Activated CD4-positive, alpha-beta T cell treated with anti-CD3 and anti-CD28 coated beads, Interleukin-2, amount 10 ng/mL, durations not matched to agents 7 days and 5 days (primary cell): ENCODE data around the gene ANKRD29. TPM values are rescaled to one million over a fixed set of nuclear protein-coding genes. Genes with fewer than 3 reads are reported as not detected.
A peak's percentile ranks its signal among the peaks of the same experiment; 100 is the strongest.
"Not testable (repeated sequence)": the region's sequence is repeated elsewhere in the genome, so short reads cannot be mapped to it uniquely, and the experiment has no call there.

Experiments used
- CTCF ChIA-PET: fragments of 350-600 bp; sonication (Branson Sonifier 250); formaldehyde crosslinking; loops from one replicate; lab custom pipeline; 2021; ENCODE audit warnings: antibody characterized with exemption; lab: Charles Lee
- POLR2A ChIA-PET: fragments of 350-600 bp; sonication (Branson Sonifier 250); formaldehyde crosslinking; loops from one replicate; lab custom pipeline; 2021; ENCODE audit warnings: antibody characterized with exemption; lab: Charles Lee
- DNase-seq: peaks from one replicate; pipeline ENCODE4 v3.0.0-alpha.2; 2020
- H3K27ac Mint-ChIP-seq: one replicate; pipeline ENCODE4 v1.8.0; 2021; ENCODE audit warnings: mild to moderate bottlenecking, moderate library complexity, mixed read lengths
- H3K27me3 Mint-ChIP-seq: one replicate; pipeline ENCODE4 v1.8.0; 2021; ENCODE audit warnings: mixed read lengths
- H3K36me3 Mint-ChIP-seq: one replicate; pipeline ENCODE4 v1.8.0; 2021; ENCODE audit warnings: low read depth, mixed read lengths
- H3K4me1 Mint-ChIP-seq: one replicate; pipeline ENCODE4 v1.8.0; 2021; ENCODE audit warnings: mixed read lengths
- H3K4me3 Mint-ChIP-seq: one replicate; pipeline ENCODE4 v1.8.0; 2021; ENCODE audit warnings: mild to moderate bottlenecking, moderate library complexity, mixed read lengths
- H3K9me3 Mint-ChIP-seq: one replicate; pipeline ENCODE4 v1.8.0; 2021; ENCODE audit warnings: mixed read lengths
- total RNA-seq, 2 experiments: library from RNA; stranded (reverse); gene quantifications; one replicate each; pipeline ENCODE4 v1.2.3, GENCODE V29; 2021

ANKRD29 gene
- total RNA-seq, 2 experiments from 2014 or later = 0.25 TPM; not detected in 1

DNA sequence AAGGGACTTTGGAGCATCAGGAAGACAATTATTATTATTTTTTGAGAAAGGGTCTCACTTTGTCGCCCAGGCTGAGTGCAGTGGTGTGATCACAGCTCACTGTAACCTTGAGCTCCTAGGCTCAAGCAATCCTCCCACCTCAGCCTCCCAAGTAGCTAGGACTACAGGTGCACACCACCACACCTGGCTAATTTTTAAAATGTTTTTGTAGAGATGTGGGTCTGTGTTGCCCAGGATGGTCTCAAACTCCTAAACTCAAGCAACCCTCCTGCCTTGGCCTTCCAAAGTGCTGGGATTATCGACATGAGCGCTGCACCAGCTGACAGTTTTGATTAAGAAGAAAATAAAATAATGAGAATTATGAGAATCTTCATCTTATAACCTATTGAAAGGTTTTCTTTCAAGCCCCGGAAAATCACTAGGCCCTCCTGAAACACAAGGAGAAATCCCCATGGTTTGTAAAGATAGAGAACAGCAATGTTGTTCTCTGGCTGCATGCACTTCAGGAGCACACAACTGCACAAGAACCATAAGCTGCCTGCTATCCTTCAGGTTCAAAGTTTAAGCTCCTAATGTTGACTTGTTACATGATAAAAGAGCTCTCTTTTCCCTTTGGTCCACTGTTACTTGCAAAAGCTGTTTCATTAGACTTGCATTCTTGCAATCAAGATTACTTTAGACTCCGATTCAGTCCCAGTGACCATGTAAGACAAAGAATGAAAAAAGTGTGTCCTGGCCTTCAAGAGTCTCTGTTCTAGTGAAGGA is 93.2 kb downstream of the ANKRD29 start:
- H3K27me3 Mint-ChIP-seq = no peaks in the 10 kb centered on the region
- H3K36me3 Mint-ChIP-seq = peaks cover 60% of the 10 kb centered on the region
- peaks cover 28% of the 10 kb centered on the region for H3K4me1 Mint-ChIP-seq
- ChIA-PET POLR2A (interaction anchor here (0.5 kb wide), 1 partner anchor 460 kb away, joined by 3 read pairs; no protein-coding TSS in a partner anchor), CTCF (interaction anchor here (1.0 to 2.0 kb wide), 3 partner anchors 9 to 16 kb away, joined by 3 to 7 read pairs (median 4); no protein-coding TSS in a partner anchor)
- H3K9me3 Mint-ChIP-seq = no peaks in the 10 kb centered on the region
- H3K4me3 Mint-ChIP-seq = no peak overlapping the region
- no peak for DNase-seq
- H3K27ac Mint-ChIP-seq = no peak overlapping the region

DNA sequence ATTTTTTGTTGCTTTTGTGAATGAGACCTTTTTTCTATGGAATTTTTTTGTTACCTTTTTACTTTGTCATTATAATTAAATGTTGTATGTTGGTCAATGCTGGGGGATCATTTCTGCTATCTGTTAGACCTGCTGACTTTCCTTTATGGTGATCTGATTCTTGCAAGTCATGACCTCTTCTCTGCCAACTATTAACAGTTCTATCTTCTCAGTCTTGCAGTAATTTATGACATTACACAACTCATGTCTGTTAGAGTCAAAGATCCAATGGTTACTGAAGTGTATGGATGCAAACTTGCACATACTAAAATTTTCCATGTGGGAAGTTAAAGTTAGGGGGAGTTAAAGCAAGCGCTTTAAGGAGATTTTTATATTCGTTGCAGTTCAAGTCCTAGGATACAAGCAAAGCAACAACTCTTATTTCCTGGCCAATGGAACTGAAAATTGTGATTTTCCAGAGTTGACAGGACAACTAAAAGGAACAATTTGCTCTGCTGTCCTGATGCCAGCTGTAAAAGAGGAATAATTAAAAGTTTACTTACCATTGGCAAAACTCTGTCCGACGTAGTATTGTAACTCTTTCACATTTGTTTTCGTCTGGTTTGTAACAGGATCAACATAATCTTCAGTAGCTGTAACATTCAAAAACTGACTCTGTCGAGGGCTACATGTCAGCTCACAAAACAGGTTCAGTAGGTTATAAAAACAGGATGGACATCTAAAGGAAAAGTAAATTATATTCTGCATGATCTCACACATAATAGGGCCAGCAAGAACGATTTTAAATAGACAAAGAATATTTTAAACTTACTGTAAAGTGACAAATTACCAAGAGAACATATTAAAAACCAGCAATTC is 94.2 kb downstream of the ANKRD29 start:
- no peak for DNase-seq
- no peaks in the 10 kb centered on the region for H3K27me3 Mint-ChIP-seq
- H3K9me3 Mint-ChIP-seq = no peaks in the 10 kb centered on the region
- H3K36me3 Mint-ChIP-seq = peaks cover 59% of the 10 kb centered on the region
- no peak overlapping the region for H3K4me3 Mint-ChIP-seq
- ChIA-PET POLR2A (no interaction called here), CTCF (interaction anchor here (1.7 kb wide), 1 partner anchor 13 kb away, joined by 4 read pairs; no protein-coding TSS in a partner anchor)
- H3K4me1 Mint-ChIP-seq = peaks cover 25% of the 10 kb centered on the region
- H3K27ac Mint-ChIP-seq = no peak overlapping the region

DNA sequence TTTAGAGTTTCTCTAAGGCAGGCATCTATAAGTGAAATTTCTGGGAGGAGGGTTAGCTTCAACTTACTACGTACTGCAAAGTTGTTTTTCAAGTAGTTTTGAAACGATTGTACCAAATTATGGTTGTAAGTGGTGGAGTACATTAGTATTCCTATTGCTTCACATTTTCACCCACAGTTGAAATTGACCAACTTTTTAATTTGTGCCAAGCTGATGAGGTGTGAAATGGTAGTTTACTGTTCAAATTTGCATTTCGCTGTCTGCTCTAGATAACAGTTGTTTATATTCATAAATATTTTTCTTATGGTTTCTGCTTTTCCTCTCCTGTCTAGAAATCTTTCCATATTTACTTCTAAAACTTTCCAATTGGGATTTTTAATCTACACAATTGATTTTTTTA is 95.0 kb downstream of the ANKRD29 start:
- Mint-ChIP-seq H3K36me3 (peaks cover 62% of the 10 kb centered on the region), H3K27me3 (no peaks in the 10 kb centered on the region), H3K9me3 (no peaks in the 10 kb centered on the region), H3K27ac (no peak overlapping the region), H3K4me3 (no peak overlapping the region), H3K4me1 (peaks cover 21% of the 10 kb centered on the region)
- no peak for DNase-seq
- ChIA-PET CTCF (no interaction called here), POLR2A (no interaction called here)

GRCh38 chr18:23565916-23566547 is 96.7 kb downstream of the ANKRD29 start:
- no peaks in the 10 kb centered on the region for H3K9me3 Mint-ChIP-seq
- H3K36me3 Mint-ChIP-seq = peaks cover 63% of the 10 kb centered on the region
- CTCF ChIA-PET = interaction anchor here (0.9 to 1.0 kb wide), 2 partner anchors 11 to 14 kb away, joined by 3 to 4 read pairs; no protein-coding TSS in a partner anchor
- POLR2A ChIA-PET = no interaction called here
- no peak overlapping the region for H3K4me3 Mint-ChIP-seq
- peak overlapping the region; percentile 26 for H3K27ac Mint-ChIP-seq
- H3K27me3 Mint-ChIP-seq = no peaks in the 10 kb centered on the region
- peaks cover 14% of the 10 kb centered on the region for H3K4me1 Mint-ChIP-seq
- DNase-seq = no peak

DNA sequence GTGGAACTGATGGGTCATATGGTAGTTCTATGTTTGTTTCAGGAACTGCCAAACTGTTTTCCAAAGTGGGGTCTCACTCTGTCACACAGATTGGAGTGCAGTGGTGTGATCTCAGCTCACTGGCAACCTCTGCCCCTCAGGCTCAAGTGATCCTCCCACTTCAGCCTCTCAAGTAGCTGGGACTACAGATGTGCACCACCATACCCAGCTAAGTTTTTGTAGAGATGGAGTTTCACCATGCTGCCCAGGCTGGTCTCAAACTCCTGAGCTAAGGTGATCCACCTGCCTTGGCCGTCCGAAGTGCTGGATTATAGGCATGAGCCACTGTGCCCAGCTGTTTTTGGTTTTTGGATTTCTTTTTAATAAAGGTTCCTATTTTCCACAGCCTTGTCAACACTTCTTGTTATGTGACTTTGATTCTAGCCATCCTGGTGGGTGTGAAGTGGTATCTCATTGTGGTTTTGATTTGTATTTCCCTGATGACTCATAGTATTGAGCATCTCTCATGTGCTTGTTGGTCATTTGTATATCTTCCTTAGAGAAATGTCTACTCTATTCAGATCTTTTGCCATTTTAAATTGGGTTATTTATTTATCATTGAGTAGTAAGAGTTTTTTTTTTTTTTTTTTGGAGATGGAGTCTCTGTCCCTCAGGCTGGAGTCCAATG is 99.2 kb downstream of the ANKRD29 start:
- POLR2A ChIA-PET = no interaction called here
- Mint-ChIP-seq H3K27me3 (no peaks in the 10 kb centered on the region), H3K4me1 (peaks cover 9% of the 10 kb centered on the region), H3K9me3 (no peaks in the 10 kb centered on the region), H3K27ac (no peak overlapping the region), H3K4me3 (no peak overlapping the region), H3K36me3 (peaks cover 54% of the 10 kb centered on the region)
- no peak for DNase-seq
- CTCF ChIA-PET = interaction anchor here (1.4 to 1.5 kb wide), 2 partner anchors 12 to 48 kb away, joined by 3 to 4 read pairs; no protein-coding TSS in a partner anchor

DNA sequence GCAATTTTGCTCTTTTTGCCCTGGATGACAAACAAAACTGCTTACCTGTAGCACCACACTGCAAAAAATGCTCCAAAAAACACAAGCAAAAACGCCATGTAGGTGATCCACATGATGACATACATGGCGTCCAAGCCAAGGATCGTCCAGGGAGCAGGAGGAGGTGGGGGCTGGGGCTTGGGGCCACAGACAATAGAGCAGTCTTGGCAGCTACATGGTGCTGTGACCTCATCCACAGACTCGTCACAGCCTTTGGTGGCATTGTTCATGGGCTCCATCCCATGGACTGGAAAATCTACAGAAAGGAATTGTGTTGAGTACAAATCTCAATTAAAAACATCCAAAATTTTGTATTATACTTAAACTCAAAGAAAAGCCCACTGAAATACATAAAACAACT is 102.5 kb downstream of the ANKRD29 start:
- no peaks in the 10 kb centered on the region for H3K27me3 Mint-ChIP-seq
- peaks cover 9% of the 10 kb centered on the region for H3K4me1 Mint-ChIP-seq
- no peak overlapping the region for H3K4me3 Mint-ChIP-seq
- H3K27ac Mint-ChIP-seq = no peak overlapping the region
- H3K36me3 Mint-ChIP-seq = peaks cover 48% of the 10 kb centered on the region
- ChIA-PET POLR2A (no interaction called here), CTCF (interaction anchor here (0.6 to 1.1 kb wide), 3 partner anchors 11 to 483 kb away, joined by 3 to 4 read pairs (median 3); no protein-coding TSS in a partner anchor)
- no peak for DNase-seq
- no peaks in the 10 kb centered on the region for H3K9me3 Mint-ChIP-seq

- H3K36me3 Mint-ChIP-seq = peaks cover 52% of the 10 kb centered on the region
- H3K9me3 Mint-ChIP-seq, H3K4me1 Mint-ChIP-seq, H3K4me3 Mint-ChIP-seq, CTCF ChIA-PET, H3K27me3 Mint-ChIP-seq, POLR2A ChIA-PET, DNase-seq, H3K27ac Mint-ChIP-seq: not testable (repeated sequence)
Measured at GRCh38 chr18:23557511-23557910, 105.2 kb downstream of the ANKRD29 start.

DNA sequence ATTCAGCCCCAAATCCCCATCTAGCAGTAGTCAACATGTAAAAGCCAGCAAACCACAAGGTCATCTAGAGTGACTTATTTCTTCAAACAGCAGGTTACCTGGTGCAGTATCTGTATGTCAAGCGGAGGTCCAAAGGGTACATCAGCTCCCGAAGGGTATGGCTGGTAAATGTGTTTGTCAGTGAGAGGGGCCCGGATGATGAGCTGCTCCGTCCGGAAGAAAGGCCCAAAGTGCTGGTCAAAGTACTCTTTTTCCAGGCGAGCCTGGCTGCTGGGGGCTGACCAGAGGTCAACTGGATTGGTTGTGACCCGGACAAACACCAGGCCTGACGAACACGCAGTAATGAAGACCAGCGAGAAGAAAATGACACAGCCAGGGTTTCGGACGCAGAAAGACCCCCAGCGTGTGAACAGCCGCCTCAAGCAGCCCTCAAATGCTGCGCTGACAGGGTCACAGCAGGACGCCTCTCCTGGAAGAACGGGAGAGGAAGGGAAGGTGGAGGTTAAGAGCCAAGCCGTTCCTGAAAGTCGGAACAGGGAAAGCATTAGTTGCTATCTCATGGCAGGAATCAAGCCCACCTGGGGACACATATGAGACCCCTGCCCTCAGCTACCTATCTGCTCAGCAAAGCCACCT is 106.4 kb downstream of the ANKRD29 start:
- H3K27me3 Mint-ChIP-seq = no peaks in the 10 kb centered on the region
- no peaks in the 10 kb centered on the region for H3K4me1 Mint-ChIP-seq
- H3K4me3 Mint-ChIP-seq = no peak overlapping the region
- H3K27ac Mint-ChIP-seq = no peak overlapping the region
- DNase-seq = no peak
- H3K9me3 Mint-ChIP-seq = no peaks in the 10 kb centered on the region
- CTCF ChIA-PET = interaction anchor here (1.5 kb wide), 1 partner anchor 13 kb away, joined by 4 read pairs; no protein-coding TSS in a partner anchor
- H3K36me3 Mint-ChIP-seq = peaks cover 56% of the 10 kb centered on the region
- POLR2A ChIA-PET = no interaction called here

DNA sequence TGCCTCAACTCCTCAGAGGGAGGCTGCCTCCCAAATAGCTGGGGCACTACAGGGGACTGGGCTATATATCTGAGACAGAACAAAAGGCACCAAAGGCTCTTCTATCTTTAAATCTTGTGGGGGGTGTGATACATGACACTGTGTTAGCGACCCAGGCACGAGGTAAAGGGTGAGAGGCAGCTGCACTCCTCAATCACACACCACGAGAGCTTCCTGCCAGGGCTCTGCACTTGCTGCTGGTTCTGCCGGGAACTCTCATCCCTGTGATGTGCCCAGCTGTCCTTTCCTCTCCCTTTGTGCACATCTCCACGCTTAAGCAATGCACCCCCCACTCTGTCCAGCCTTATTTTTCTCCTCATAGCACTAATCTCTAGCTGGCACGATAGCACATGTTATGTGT is 108.8 kb downstream of the ANKRD29 start:
- Mint-ChIP-seq H3K4me1 (no peaks in the 10 kb centered on the region), H3K4me3 (no peak overlapping the region), H3K27ac (no peak overlapping the region), H3K36me3 (peaks cover 54% of the 10 kb centered on the region), H3K9me3 (no peaks in the 10 kb centered on the region), H3K27me3 (no peaks in the 10 kb centered on the region)
- ChIA-PET CTCF (interaction anchor here (0.6 to 1.3 kb wide), 3 partner anchors 13 to 49 kb away, joined by 3 to 4 read pairs (median 3); no protein-coding TSS in a partner anchor), POLR2A (no interaction called here)
- DNase-seq = no peak

- no peak for DNase-seq
- ChIA-PET POLR2A (no interaction called here), CTCF (interaction anchor here (0.6 to 1.3 kb wide), 2 partner anchors 10 to 19 kb away, joined by 3 to 7 read pairs; no protein-coding TSS in a partner anchor)
- H3K36me3 Mint-ChIP-seq = peaks cover 51% of the 10 kb centered on the region
- H3K9me3 Mint-ChIP-seq = no peaks in the 10 kb centered on the region
- no peaks in the 10 kb centered on the region for H3K4me1 Mint-ChIP-seq
- no peak overlapping the region for H3K27ac Mint-ChIP-seq
- H3K27me3 Mint-ChIP-seq = no peaks in the 10 kb centered on the region
- no peak overlapping the region for H3K4me3 Mint-ChIP-seq
Measured at GRCh38 chr18:23552505-23552904, 110.2 kb downstream of the ANKRD29 start.

DNA sequence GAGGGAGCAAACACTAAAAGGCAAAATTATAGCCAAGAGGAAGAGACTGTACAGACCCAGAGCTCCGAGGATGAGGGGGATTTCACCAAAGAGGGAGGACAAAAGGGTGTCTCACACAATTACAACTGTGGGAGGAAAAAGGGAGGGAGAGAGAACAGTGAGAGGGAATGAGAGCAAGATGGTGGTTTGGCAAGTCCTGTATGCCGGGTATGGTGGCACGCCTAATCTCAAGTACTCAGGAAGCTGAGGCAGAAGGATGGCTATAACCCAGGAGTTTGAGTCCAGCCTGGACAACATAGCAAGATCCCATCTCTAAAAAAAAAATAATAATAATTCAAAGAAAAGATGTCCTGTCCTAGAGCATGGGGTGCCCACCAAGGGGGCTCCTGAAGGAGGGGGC is 110.7 kb downstream of the ANKRD29 start:
- ChIA-PET POLR2A (no interaction called here), CTCF (interaction anchor here (0.6 to 1.3 kb wide), 3 partner anchors 9 to 20 kb away, joined by 3 to 7 read pairs (median 3); no protein-coding TSS in a partner anchor)
- H3K4me1 Mint-ChIP-seq = no peaks in the 10 kb centered on the region
- H3K36me3 Mint-ChIP-seq = peaks cover 55% of the 10 kb centered on the region
- DNase-seq = no peak
- no peaks in the 10 kb centered on the region for H3K9me3 Mint-ChIP-seq
- no peak overlapping the region for H3K4me3 Mint-ChIP-seq
- H3K27ac Mint-ChIP-seq = no peak overlapping the region
- H3K27me3 Mint-ChIP-seq = no peaks in the 10 kb centered on the region
